K562 (cell line): ENCODE data around the gene ZNF10. TPM values are rescaled to one million over a fixed set of nuclear protein-coding genes. Genes with fewer than 3 reads are reported as not detected.

Experiments used
- CREB1 ChIP-seq, 2 experiments: sonication (generic) in 1 of 2; formaldehyde crosslinking in 1 of 2; IDR thresholded peaks; 2 replicates each; pipeline versions ENCODE4 v1.6.1 to v1.8.0; 2012 to 2022; ENCODE audit warnings: inconsistent platforms in 1 of 2, mild to moderate bottlenecking in 1 of 2, missing genetic modification reagents in 1 of 2, moderate library complexity in 1 of 2
- EZH2 ChIP-seq: IDR thresholded peaks from 2 replicates; pipeline ENCODE4 v1.6.1; 2012; ENCODE audit warnings: low read depth, mild to moderate bottlenecking, inconsistent platforms, low read length, borderline replicate concordance
- GATAD2B ChIP-seq: fragments of 450-650 bp; IDR thresholded peaks from 2 replicates; pipeline ENCODE4 v1.6.1; 2017; ENCODE audit warnings: mild to moderate bottlenecking, borderline replicate concordance
- KLF1 ChIP-seq: fragments of 450-650 bp; IDR thresholded peaks from 2 replicates; pipeline ENCODE4 v1.6.1; 2016; ENCODE audit warnings: missing genetic modification characterization, missing compliant biosample characterization
- MCM3 ChIP-seq: fragments of 450-650 bp; IDR thresholded peaks from 2 replicates; pipeline ENCODE4 v1.6.1; 2016
- PHF20 ChIP-seq: fragments of 450-650 bp; IDR thresholded peaks from 2 replicates; pipeline ENCODE4 v1.6.1; 2018; ENCODE audit not compliant: partially characterized antibody
- POLR2AphosphoS2 ChIP-seq: IDR thresholded peaks from 2 replicates; pipeline ENCODE4 v1.6.1; 2012; ENCODE audit warnings: low read length, improper control_type of control experiment
- SAFB2 ChIP-seq: fragments of 200-400 bp; formaldehyde crosslinking; IDR thresholded peaks from 2 replicates; pipeline ENCODE4 v1.6.1; 2018; ENCODE audit warnings: borderline replicate concordance, low read length, low read depth, moderate library complexity; ENCODE audit not compliant: severe bottlenecking
- SIX5 ChIP-seq, 2 experiments: IDR thresholded peaks; 2 replicates each; pipeline ENCODE4 v1.6.1; 2011; ENCODE audit warnings: low read length in 2 of 2, borderline replicate concordance in 1 of 2, low read depth in 1 of 2, mild to moderate bottlenecking in 1 of 2, moderate library complexity in 1 of 2; ENCODE audit not compliant: insufficient read depth in 1 of 2
- SPI1 ChIP-seq: IDR thresholded peaks from 2 replicates; pipeline ENCODE4 v1.6.1; 2011; ENCODE audit warnings: low read depth, low read length, control low read depth, borderline replicate concordance
- TBP ChIP-seq: optimal IDR thresholded peaks from 2 replicates; pipeline ENCODE3; 2011; ENCODE audit warnings: low read depth, low read length, improper control_type of control experiment
- ZNF24 ChIP-seq: fragments of 450-650 bp; IDR thresholded peaks from 2 replicates; pipeline ENCODE4 v1.6.1; 2016
- polyA plus RNA-seq, 8 experiments: library from polyadenylated mRNA; depleted of rRNA in 4 of 8; stranded (reverse) in 5 of 8; unstranded in 3 of 8; fragments of >200 nt; fragmentation: Nextera tagmentation in 2 of 8; fragmentation: Illumina TruSeq in 1 of 8; extraction: Ambion mirVana in 2 of 8; extraction: Trizol in 1 of 8; gene quantifications; 2 replicates each; pipeline versions ENCODE4 v1.2.1 to v1.2.3, GENCODE V29; 2011 to 2014; ENCODE audit warnings: inconsistent platforms in 1 of 8, missing spikeins in 1 of 8
- total RNA-seq, 7 experiments: library from RNA; depleted of rRNA in 6 of 7; stranded (reverse); fragments of >200 nt in 6 of 7; fragmentation: Illumina TruSeq in 2 of 7; extraction: Trizol in 2 of 7; gene quantifications; 2 replicates each; pipeline versions ENCODE4 v1.2.1 to v1.2.3, GENCODE V29; 2011 to 2021; ENCODE audit warnings: low replicate concordance in 1 of 7
- TF ChIP-seq, protein P1 (sequence below): fragments of 450-650 bp; IDR thresholded peaks from 2 replicates; pipeline ENCODE4 v1.7.1; 2018; ENCODE audit warnings: mild to moderate bottlenecking, low read depth; ENCODE audit not compliant: partially characterized antibody
- TF ChIP-seq, protein P2 (sequence below): fragments of 450-650 bp; IDR thresholded peaks from 2 replicates; pipeline ENCODE4 v1.6.1; 2016; ENCODE audit warnings: mild to moderate bottlenecking, moderate library complexity

ZNF10 gene
- total and polyA plus RNA-seq, 9 of the 15 experiments (the other 6 are each of a cell fraction or from before 2014, with no cell fraction given) = 3.5 to 5.8 (median 4.9) TPM

DNA sequence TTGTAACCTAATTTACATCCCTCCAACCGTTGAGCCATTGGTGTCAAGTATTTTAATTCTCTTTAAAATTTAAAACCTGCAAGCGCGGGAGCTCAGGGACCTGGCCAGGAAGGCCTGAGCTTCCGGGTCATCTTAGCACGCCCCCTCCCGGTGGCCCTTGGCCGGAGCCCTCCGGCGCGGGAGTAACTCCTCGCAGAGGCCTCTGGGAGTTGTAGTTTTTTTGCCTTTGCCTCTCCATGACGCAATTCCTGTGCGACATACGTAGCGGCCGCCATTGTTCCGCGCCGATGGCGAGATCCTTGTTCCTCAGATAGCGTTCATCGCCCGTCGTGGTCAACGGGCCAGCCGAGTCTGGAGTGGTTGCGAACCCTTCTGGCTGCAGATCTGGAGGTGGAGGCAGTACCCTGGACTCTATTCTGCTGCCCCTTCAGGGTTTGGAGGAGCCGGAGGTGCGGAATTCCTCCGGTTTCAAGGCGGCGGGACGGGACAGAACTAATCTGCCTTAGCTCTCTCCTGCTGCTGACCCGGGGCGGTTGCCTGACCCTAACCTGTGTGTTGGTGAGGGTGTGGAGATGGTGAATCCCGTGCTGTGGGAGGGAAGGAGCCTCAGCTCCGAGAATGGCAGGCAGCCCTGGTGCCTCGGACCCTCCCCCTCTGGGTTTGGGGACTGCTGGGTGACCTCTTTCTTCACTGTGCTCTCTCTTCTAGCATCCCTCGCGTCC is 51.0 kb downstream of the ZNF10 start, which contains the start of gene ZNF268 (continued):
- TF ChIP-seq, protein P1, sequence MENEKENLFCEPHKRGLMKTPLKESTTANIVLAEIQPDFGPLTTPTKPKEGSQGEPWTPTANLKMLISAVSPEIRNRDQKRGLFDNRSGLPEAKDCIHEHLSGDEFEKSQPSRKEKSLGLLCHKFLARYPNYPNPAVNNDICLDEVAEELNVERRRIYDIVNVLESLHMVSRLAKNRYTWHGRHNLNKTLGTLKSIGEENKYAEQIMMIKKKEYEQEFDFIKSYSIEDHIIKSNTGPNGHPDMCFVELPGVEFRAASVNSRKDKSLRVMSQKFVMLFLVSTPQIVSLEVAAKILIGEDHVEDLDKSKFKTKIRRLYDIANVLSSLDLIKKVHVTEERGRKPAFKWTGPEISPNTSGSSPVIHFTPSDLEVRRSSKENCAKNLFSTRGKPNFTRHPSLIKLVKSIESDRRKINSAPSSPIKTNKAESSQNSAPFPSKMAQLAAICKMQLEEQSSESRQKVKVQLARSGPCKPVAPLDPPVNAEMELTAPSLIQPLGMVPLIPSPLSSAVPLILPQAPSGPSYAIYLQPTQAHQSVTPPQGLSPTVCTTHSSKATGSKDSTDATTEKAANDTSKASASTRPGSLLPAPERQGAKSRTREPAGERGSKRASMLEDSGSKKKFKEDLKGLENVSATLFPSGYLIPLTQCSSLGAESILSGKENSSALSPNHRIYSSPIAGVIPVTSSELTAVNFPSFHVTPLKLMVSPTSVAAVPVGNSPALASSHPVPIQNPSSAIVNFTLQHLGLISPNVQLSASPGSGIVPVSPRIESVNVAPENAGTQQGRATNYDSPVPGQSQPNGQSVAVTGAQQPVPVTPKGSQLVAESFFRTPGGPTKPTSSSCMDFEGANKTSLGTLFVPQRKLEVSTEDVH = peak; percentile 94
- TF ChIP-seq KLF1 (tag) = 0 out of 2 replicates have a peak, but pooled peaks have one; percentile 30
- TF ChIP-seq MCM3 = no peak
- TF ChIP-seq GATAD2B = peak; percentile 49; the same call in 1 of the 2 replicates
- TF ChIP-seq CREB1 (IDR thresholded peaks at IDR 0.05) = peak; percentile 99
- peak; percentile 99 for TF ChIP-seq CREB1 (CRISPR knock-in tag; IDR thresholded peaks at IDR 0.05)
- TF ChIP-seq, protein P2, sequence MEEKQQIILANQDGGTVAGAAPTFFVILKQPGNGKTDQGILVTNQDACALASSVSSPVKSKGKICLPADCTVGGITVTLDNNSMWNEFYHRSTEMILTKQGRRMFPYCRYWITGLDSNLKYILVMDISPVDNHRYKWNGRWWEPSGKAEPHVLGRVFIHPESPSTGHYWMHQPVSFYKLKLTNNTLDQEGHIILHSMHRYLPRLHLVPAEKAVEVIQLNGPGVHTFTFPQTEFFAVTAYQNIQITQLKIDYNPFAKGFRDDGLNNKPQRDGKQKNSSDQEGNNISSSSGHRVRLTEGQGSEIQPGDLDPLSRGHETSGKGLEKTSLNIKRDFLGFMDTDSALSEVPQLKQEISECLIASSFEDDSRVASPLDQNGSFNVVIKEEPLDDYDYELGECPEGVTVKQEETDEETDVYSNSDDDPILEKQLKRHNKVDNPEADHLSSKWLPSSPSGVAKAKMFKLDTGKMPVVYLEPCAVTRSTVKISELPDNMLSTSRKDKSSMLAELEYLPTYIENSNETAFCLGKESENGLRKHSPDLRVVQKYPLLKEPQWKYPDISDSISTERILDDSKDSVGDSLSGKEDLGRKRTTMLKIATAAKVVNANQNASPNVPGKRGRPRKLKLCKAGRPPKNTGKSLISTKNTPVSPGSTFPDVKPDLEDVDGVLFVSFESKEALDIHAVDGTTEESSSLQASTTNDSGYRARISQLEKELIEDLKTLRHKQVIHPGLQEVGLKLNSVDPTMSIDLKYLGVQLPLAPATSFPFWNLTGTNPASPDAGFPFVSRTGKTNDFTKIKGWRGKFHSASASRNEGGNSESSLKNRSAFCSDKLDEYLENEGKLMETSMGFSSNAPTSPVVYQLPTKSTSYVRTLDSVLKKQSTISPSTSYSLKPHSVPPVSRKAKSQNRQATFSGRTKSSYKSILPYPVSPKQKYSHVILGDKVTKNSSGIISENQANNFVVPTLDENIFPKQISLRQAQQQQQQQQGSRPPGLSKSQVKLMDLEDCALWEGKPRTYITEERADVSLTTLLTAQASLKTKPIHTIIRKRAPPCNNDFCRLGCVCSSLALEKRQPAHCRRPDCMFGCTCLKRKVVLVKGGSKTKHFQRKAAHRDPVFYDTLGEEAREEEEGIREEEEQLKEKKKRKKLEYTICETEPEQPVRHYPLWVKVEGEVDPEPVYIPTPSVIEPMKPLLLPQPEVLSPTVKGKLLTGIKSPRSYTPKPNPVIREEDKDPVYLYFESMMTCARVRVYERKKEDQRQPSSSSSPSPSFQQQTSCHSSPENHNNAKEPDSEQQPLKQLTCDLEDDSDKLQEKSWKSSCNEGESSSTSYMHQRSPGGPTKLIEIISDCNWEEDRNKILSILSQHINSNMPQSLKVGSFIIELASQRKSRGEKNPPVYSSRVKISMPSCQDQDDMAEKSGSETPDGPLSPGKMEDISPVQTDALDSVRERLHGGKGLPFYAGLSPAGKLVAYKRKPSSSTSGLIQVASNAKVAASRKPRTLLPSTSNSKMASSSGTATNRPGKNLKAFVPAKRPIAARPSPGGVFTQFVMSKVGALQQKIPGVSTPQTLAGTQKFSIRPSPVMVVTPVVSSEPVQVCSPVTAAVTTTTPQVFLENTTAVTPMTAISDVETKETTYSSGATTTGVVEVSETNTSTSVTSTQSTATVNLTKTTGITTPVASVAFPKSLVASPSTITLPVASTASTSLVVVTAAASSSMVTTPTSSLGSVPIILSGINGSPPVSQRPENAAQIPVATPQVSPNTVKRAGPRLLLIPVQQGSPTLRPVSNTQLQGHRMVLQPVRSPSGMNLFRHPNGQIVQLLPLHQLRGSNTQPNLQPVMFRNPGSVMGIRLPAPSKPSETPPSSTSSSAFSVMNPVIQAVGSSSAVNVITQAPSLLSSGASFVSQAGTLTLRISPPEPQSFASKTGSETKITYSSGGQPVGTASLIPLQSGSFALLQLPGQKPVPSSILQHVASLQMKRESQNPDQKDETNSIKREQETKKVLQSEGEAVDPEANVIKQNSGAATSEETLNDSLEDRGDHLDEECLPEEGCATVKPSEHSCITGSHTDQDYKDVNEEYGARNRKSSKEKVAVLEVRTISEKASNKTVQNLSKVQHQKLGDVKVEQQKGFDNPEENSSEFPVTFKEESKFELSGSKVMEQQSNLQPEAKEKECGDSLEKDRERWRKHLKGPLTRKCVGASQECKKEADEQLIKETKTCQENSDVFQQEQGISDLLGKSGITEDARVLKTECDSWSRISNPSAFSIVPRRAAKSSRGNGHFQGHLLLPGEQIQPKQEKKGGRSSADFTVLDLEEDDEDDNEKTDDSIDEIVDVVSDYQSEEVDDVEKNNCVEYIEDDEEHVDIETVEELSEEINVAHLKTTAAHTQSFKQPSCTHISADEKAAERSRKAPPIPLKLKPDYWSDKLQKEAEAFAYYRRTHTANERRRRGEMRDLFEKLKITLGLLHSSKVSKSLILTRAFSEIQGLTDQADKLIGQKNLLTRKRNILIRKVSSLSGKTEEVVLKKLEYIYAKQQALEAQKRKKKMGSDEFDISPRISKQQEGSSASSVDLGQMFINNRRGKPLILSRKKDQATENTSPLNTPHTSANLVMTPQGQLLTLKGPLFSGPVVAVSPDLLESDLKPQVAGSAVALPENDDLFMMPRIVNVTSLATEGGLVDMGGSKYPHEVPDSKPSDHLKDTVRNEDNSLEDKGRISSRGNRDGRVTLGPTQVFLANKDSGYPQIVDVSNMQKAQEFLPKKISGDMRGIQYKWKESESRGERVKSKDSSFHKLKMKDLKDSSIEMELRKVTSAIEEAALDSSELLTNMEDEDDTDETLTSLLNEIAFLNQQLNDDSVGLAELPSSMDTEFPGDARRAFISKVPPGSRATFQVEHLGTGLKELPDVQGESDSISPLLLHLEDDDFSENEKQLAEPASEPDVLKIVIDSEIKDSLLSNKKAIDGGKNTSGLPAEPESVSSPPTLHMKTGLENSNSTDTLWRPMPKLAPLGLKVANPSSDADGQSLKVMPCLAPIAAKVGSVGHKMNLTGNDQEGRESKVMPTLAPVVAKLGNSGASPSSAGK = peak; percentile 76
- TF ChIP-seq POLR2AphosphoS2 = no peak
- no peak for TF ChIP-seq SAFB2
- TF ChIP-seq SPI1 = no peak
- no peak for TF ChIP-seq ZNF24
- TF ChIP-seq SIX5 (IDR thresholded peaks at IDR 0.05; ENCODE audit: borderline replicate concordance in 1 of 2, insufficient read depth in 1 of 2, low read depth in 1 of 2, low read length in 2 of 2) = peak; percentile 93 to 94
- TF ChIP-seq TBP = peak; percentile 66
- peak; percentile 99 for TF ChIP-seq PHF20
- no peak for TF ChIP-seq EZH2
